Endodermal cell (in vitro differentiated cells): ENCODE results near the gene FBXL5. TPM values are rescaled to one million over a fixed set of nuclear protein-coding genes. Genes with fewer than 3 reads are reported as not detected.

Source experiments
- DNase-seq: peaks from one replicate; pipeline ENCODE4 v3.0.0-alpha.2; 2017
- H3K27ac ChIP-seq: 2 replicates; pipeline ENCODE4 v1.5.1; 2013; ENCODE audit warnings: mild to moderate bottlenecking, low read depth, low read length, moderate library complexity
- H3K27me3 ChIP-seq: 2 replicates; pipeline ENCODE4 v1.6.1; 2013; ENCODE audit warnings: mild to moderate bottlenecking, low read length, moderate library complexity; ENCODE audit not compliant: insufficient read depth, control insufficient read depth, poor library complexity, severe bottlenecking
- H3K36me3 ChIP-seq: 2 replicates; pipeline ENCODE4 v1.7.0; 2013; ENCODE audit warnings: mild to moderate bottlenecking, low read length, moderate library complexity; ENCODE audit not compliant: control insufficient read depth, insufficient read depth
- H3K4me1 ChIP-seq: one replicate; pipeline ENCODE4 v1.7.0; 2013; ENCODE audit warnings: low read length; ENCODE audit not compliant: control insufficient read depth, insufficient read depth
- H3K4me3 ChIP-seq: 2 replicates; pipeline ENCODE4 v1.5.1; 2013; ENCODE audit warnings: mild to moderate bottlenecking, low read length, moderate library complexity
- H3K9ac ChIP-seq: 2 replicates; pipeline ENCODE4 v1.6.1; 2013; ENCODE audit warnings: mild to moderate bottlenecking, low read length, moderate library complexity; ENCODE audit not compliant: poor library complexity, severe bottlenecking; ENCODE audit errors: extremely low read depth
- H3K9me3 ChIP-seq: 2 replicates; pipeline ENCODE4 v1.6.1; 2013; ENCODE audit warnings: mild to moderate bottlenecking, low read length, moderate library complexity; ENCODE audit not compliant: control insufficient read depth
- H3K27ac Mint-ChIP-seq: 2 replicates; pipeline ENCODE4 v1.8.0; 2020; ENCODE audit warnings: mixed read lengths
- H3K27me3 Mint-ChIP-seq: 2 replicates; pipeline ENCODE4 v1.8.0; 2021; ENCODE audit warnings: mild to moderate bottlenecking, mixed read lengths; ENCODE audit not compliant: insufficient read depth
- H3K36me3 Mint-ChIP-seq: 2 replicates; pipeline ENCODE4 v1.8.0; 2020; ENCODE audit warnings: low read depth, mixed read lengths
- H3K4me1 Mint-ChIP-seq: 2 replicates; pipeline ENCODE4 v1.8.0; 2020; ENCODE audit warnings: mixed read lengths
- H3K4me3 Mint-ChIP-seq: 2 replicates; pipeline ENCODE4 v1.8.0; 2020; ENCODE audit warnings: mild to moderate bottlenecking, moderate library complexity, mixed read lengths
- H3K9me3 Mint-ChIP-seq: 2 replicates; pipeline ENCODE4 v1.8.0; 2020; ENCODE audit warnings: mild to moderate bottlenecking, mixed read lengths
- CTCF ChIP-seq: fragments of 200-600 bp; sonication (generic); conservative IDR thresholded peaks from 2 replicates; pipeline ENCODE4 v1.5.0; 2021; ENCODE audit warnings: antibody characterized with exemption, mild to moderate bottlenecking
- WGBS, 2 experiments: methylation state at CpG; one replicate each; pipeline versions ENCODE4 v1.1.5 to v1.1.7; 2013; ENCODE audit warnings: missing lambda C conversion rate in 2 of 2, mixed read lengths in 1 of 2; ENCODE audit not compliant: insufficient coverage in 1 of 2, insufficient read length in 1 of 2; 5-methylcytosine and 5-hydroxymethylcytosine counted together
- total RNA-seq, 2 donors: library from RNA; stranded (reverse); fragmentation: NEBNext Ultra II Directional in 1 of 2; extraction: Animal tissue kit (Norgen Biotek cat#: 25700) in 1 of 2; gene quantifications; 2 replicates in 1 of 2; 3 replicates in 1 of 2; pipeline ENCODE4 v1.2.1, GENCODE V29; 2021

FBXL5 gene
- total RNA-seq, 2 donors from 2014 or later, result 60.3 to 88.4 TPM

GRCh38 chr4:15703439-15703838 lies 48.3 kb upstream of the FBXL5 start:
- H3K4me3 Mint-ChIP-seq, result peak overlapping the region; percentile 60
- 83 to 94% methylated on average over 3 to 11 of the region's 11 CpGs for WGBS, 2 experiments
- H3K9me3 Mint-ChIP-seq, result peaks cover 20% of the 10 kb centered on the region

GRCh38 chr4:15702941-15703403 lies 47.8 kb upstream of the FBXL5 start, which contains the start of gene BST1:
BST1 (plus strand) TSS chr4:15703065; CDS start chr4:15703145, 80 bp downstream.
- H3K9ac ChIP-seq, result no peak within 1 kb of the TSS
- DNase-seq, result peak; percentile 76

More at GRCh38 chr4:15703439-15703838, 48.3 kb upstream of the FBXL5 start:
- H3K4me1 Mint-ChIP-seq, result no peaks in the 10 kb centered on the region
- Histone ChIP-seq H3K4me1 (no peaks in the 10 kb centered on the region), H3K4me3 (no peak overlapping the region), H3K9ac (no peak overlapping the region), H3K27me3 (no peaks in the 10 kb centered on the region), H3K27ac (no peak overlapping the region), H3K9me3 (peaks cover 8% of the 10 kb centered on the region), H3K36me3 (no peaks in the 10 kb centered on the region)
- DNase-seq, result no peak
- no peak overlapping the region for H3K27ac Mint-ChIP-seq
- peaks cover 4% of the 10 kb centered on the region for H3K36me3 Mint-ChIP-seq
- TF ChIP-seq CTCF, result no peak
- H3K27me3 Mint-ChIP-seq, result peaks cover 25% of the 10 kb centered on the region

GRCh38 chr4:15696866-15697265 lies 41.7 kb upstream of the FBXL5 start:
- no peaks in the 10 kb centered on the region for H3K36me3 ChIP-seq
- H3K27ac Mint-ChIP-seq, result no peak overlapping the region
- WGBS, 2 experiments, result 100% methylated on average over 1 of the region's 1 CpG; no CpG with 5 or more reads in 1 of the 2 experiments
- peaks cover 16% of the 10 kb centered on the region for H3K4me1 Mint-ChIP-seq
- no peak for DNase-seq
- H3K4me3 Mint-ChIP-seq, result no peak overlapping the region
- H3K36me3 Mint-ChIP-seq, result peaks cover 7% of the 10 kb centered on the region
- peaks cover 37% of the 10 kb centered on the region for H3K9me3 ChIP-seq
- H3K4me3 ChIP-seq, result no peak overlapping the region
- H3K27ac ChIP-seq, result no peak overlapping the region
- no peak for TF ChIP-seq CTCF
- H3K4me1 ChIP-seq, result no peaks in the 10 kb centered on the region
- H3K9me3 Mint-ChIP-seq, result peaks cover 38% of the 10 kb centered on the region
- no peaks in the 10 kb centered on the region for H3K27me3 ChIP-seq
- H3K27me3 Mint-ChIP-seq, result peaks cover 8% of the 10 kb centered on the region
- H3K9ac ChIP-seq, result no peak overlapping the region

More at GRCh38 chr4:15702941-15703403, 47.8 kb upstream of the FBXL5 start, which contains the start of gene BST1:
- H3K27ac Mint-ChIP-seq, result no peak within 1 kb of the TSS
- H3K36me3 Mint-ChIP-seq, result peaks cover 7% of the 10 kb centered on the region
- TF ChIP-seq CTCF, result no peak
- Histone ChIP-seq H3K4me3 (no peak within 1 kb of the TSS), H3K27ac (no peak within 1 kb of the TSS), H3K9me3 (peaks cover 13% of the 10 kb centered on the region), H3K27me3 (no peaks in the 10 kb centered on the region), H3K36me3 (no peaks in the 10 kb centered on the region), H3K4me1 (no peaks in the 10 kb centered on the region)
- H3K4me3 Mint-ChIP-seq, result peak within 1 kb of the TSS; percentile 60
- peaks cover 25% of the 10 kb centered on the region for H3K9me3 Mint-ChIP-seq
- 67 to 68% methylated on average over 31 to 43 of the region's 43 CpGs for WGBS, 2 experiments
- H3K4me1 Mint-ChIP-seq, result no peaks in the 10 kb centered on the region
- peaks cover 25% of the 10 kb centered on the region for H3K27me3 Mint-ChIP-seq
